HepG2 (cell line): ENCODE results near the gene GDPD5.

Experiments used
- ATF2 ChIP-seq: sonication (generic); formaldehyde crosslinking; IDR thresholded peaks from 2 replicates; pipeline ENCODE4 v1.4.0; 2020; ENCODE audit warnings: missing genetic modification reagents
- CHD2 ChIP-seq: IDR thresholded peaks from 2 replicates; pipeline ENCODE4 v1.6.1; 2011; ENCODE audit warnings: low read depth, low read length, improper control_type of control experiment
- HDAC2 ChIP-seq: sonication (generic); formaldehyde crosslinking; IDR thresholded peaks from 2 replicates; pipeline ENCODE4 v1.4.0; 2020; ENCODE audit warnings: missing genetic modification reagents
- JUNB ChIP-seq: sonication (generic); formaldehyde crosslinking; IDR thresholded peaks from 2 replicates; pipeline ENCODE4 v1.8.0; 2022; ENCODE audit warnings: missing genetic modification reagents, mild to moderate bottlenecking, borderline replicate concordance
- MAF1 ChIP-seq: sonication (generic); formaldehyde crosslinking; IDR thresholded peaks from 2 replicates; pipeline ENCODE4 v1.5.0; 2020; ENCODE audit warnings: missing genetic modification reagents, borderline replicate concordance
- MXD4 ChIP-seq: IDR thresholded peaks from 2 replicates; pipeline ENCODE4 v1.6.1; 2016; ENCODE audit warnings: mild to moderate bottlenecking, missing biosample characterization, missing genetic modification reagents
- NR3C1 ChIP-seq: sonication (generic); formaldehyde crosslinking; IDR thresholded peaks from 2 replicates; pipeline ENCODE4 v1.4.0; 2020; ENCODE audit warnings: missing genetic modification reagents
- REST ChIP-seq, 2 experiments: IDR thresholded peaks; 2 replicates each; pipeline ENCODE4 v1.6.1; 2011 to 2012; ENCODE audit warnings: low read length in 2 of 2, borderline replicate concordance in 1 of 2, low read depth in 1 of 2, mild to moderate bottlenecking in 1 of 2, moderate library complexity in 1 of 2
- SP2 ChIP-seq: sonication (generic); formaldehyde crosslinking; IDR thresholded peaks from 2 replicates; pipeline ENCODE4 v1.5.1; 2020; ENCODE audit warnings: mild to moderate bottlenecking, missing genetic modification reagents
- YY1 ChIP-seq: IDR thresholded peaks from 2 replicates; pipeline ENCODE4 v1.6.1; 2011; ENCODE audit warnings: low read length, low read depth, moderate library complexity, mild to moderate bottlenecking; ENCODE audit not compliant: insufficient read depth, insufficient replicate concordance
- ZNF280B ChIP-seq: sonication (generic); formaldehyde crosslinking; IDR thresholded peaks from 2 replicates; pipeline ENCODE4 v1.5.0; 2020; ENCODE audit warnings: missing genetic modification reagents, mild to moderate bottlenecking, borderline replicate concordance
- ZNF614 ChIP-seq: IDR thresholded peaks from 2 replicates; pipeline ENCODE4 v1.6.1; 2018; ENCODE audit warnings: missing biosample characterization, missing genetic modification reagents, inconsistent platforms, borderline replicate concordance
- ZNF629 ChIP-seq: sonication (generic); formaldehyde crosslinking; conservative IDR thresholded peaks from 2 replicates; pipeline ENCODE4 v1.5.0; 2020; ENCODE audit warnings: missing genetic modification reagents

GRCh38 chr11:75462117-75462653 lies 63.6 kb downstream of the GDPD5 start:
- TF ChIP-seq CHD2 (no peak), MXD4 (CRISPR knock-in tag) (no peak), ZNF280B (no peak), ZNF614 (CRISPR knock-in tag) (no peak), JUNB (CRISPR knock-in tag) (no peak), SP2 (CRISPR knock-in tag) (no peak), MAF1 (CRISPR knock-in tag) (no peak), ATF2 (CRISPR knock-in tag) (no peak), NR3C1 (CRISPR knock-in tag) (no peak), REST (IDR thresholded peaks at IDR 0.05; ENCODE audit: borderline replicate concordance in 1 of 2, low read depth in 1 of 2, low read length in 2 of 2) (no peak), ZNF629 (no peak), HDAC2 (CRISPR knock-in tag) (no peak), YY1 (no peak)
